Loucy (cell line): ENCODE results near the gene WDR7.

Experiments
- H2AFZ ChIP-seq: fragments of 200-600 bp; sonication (generic); 2 replicates; pipeline ENCODE4 v1.6.0; 2016; ENCODE audit warnings: antibody characterized with exemption, mild to moderate bottlenecking, low read length, moderate library complexity
- H3F3A ChIP-seq: fragments of 200-600 bp; 2 replicates; pipeline ENCODE4 v1.6.0; 2016; ENCODE audit warnings: antibody characterized with exemption, low read depth, mild to moderate bottlenecking
- H3K27me3 ChIP-seq: fragments of 200-600 bp; sonication (generic); 2 replicates; pipeline ENCODE4 v1.6.1; 2014; ENCODE audit warnings: low read length, mild to moderate bottlenecking; ENCODE audit not compliant: insufficient read depth, poor library complexity, severe bottlenecking
- H3K36me3 ChIP-seq: fragments of 200-600 bp; sonication (generic); 2 replicates; pipeline ENCODE4 v1.6.1; 2016; ENCODE audit warnings: low read length; ENCODE audit not compliant: insufficient read depth
- H3K4me1 ChIP-seq: fragments of 200-600 bp; sonication (generic); 2 replicates; pipeline ENCODE4 v1.5.1; 2014; ENCODE audit warnings: low read length, mild to moderate bottlenecking; ENCODE audit not compliant: insufficient read depth, poor library complexity, severe bottlenecking
- H3K4me2 ChIP-seq: fragments of 200-600 bp; sonication (generic); 2 replicates; pipeline ENCODE4 v1.6.0; 2014; ENCODE audit warnings: antibody characterized with exemption, low read length, low read depth, mild to moderate bottlenecking; ENCODE audit not compliant: poor library complexity, severe bottlenecking
- H3K4me3 ChIP-seq: fragments of 200-600 bp; sonication (generic); 2 replicates; pipeline ENCODE4 v1.5.1; 2014; ENCODE audit warnings: low read length, mild to moderate bottlenecking, mixed read lengths; ENCODE audit not compliant: poor library complexity, severe bottlenecking
- H3K79me2 ChIP-seq: fragments of 200-600 bp; sonication (generic); 2 replicates; pipeline ENCODE4 v1.6.1; 2014; ENCODE audit warnings: low read length; ENCODE audit not compliant: insufficient read depth
- H3K9ac ChIP-seq: fragments of 200-600 bp; sonication (generic); 2 replicates; pipeline ENCODE4 v1.6.0; 2014; ENCODE audit warnings: mild to moderate bottlenecking, low read depth, low read length, moderate library complexity; ENCODE audit not compliant: poor library complexity, severe bottlenecking
- H3K9me2 ChIP-seq: fragments of 200-600 bp; sonication (generic); replicated peaks from 2 replicates; pipeline ENCODE4 v1.6.1; 2016; ENCODE audit warnings: low read depth, low read length, mixed read lengths
- H3K9me3 ChIP-seq: fragments of 200-600 bp; sonication (generic); 2 replicates; pipeline ENCODE4 v1.6.1; 2014; ENCODE audit warnings: mild to moderate bottlenecking, antibody characterized with exemption, low read length, low read depth; ENCODE audit not compliant: insufficient read depth
- H4K20me1 ChIP-seq: fragments of 200-600 bp; sonication (generic); 2 replicates; pipeline ENCODE4 v1.6.0; 2014; ENCODE audit warnings: antibody characterized with exemption, low read length, mild to moderate bottlenecking; ENCODE audit not compliant: insufficient read depth, poor library complexity, severe bottlenecking
- CTCF ChIP-seq: fragments of 200-600 bp; sonication (generic); conservative IDR thresholded peaks from 2 replicates; pipeline ENCODE4 v1.5.1; 2014; ENCODE audit warnings: mild to moderate bottlenecking, antibody characterized with exemption, low read length
- EZH2phosphoT487 ChIP-seq: fragments of 200-600 bp; IDR thresholded peaks from 2 replicates; pipeline ENCODE4 v1.6.1; 2018; ENCODE audit warnings: antibody characterized with exemption, mild to moderate bottlenecking, moderate library complexity, borderline replicate concordance

Gene WDR7

DNA sequence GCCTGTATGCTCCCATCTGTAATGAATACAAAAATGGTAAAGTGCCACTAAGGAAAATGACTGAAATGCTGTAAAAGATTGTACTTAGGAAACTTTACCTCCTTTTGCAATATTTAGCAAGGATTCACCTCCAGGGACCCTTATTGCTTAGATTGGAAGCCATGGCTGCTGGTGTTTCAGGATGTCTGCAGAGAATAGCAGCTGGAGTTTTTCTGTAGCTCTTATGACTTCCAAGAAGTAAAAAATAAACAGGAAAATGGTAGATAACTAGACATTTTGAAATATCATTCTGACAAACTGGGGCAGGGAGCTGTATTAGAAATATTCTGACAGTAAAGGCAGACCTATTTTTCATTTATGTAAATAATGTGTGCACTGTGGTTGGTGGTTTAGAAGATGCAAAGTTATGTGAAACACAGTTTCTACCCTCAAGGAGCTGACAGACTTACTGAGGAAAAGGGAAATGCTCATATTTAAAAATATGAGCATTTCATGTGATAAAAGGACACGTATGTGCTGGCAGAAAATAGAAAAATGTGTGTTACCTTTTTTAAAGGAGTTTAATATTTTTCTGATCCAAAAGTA is 270.8 kb downstream of the WDR7 start:
- Histone ChIP-seq H3F3A (no peaks in the 10 kb centered on the region), H3K9ac (no peak overlapping the region), H3K79me2 (no peaks in the 10 kb centered on the region), H4K20me1 (no peaks in the 10 kb centered on the region), H3K4me1 (no peaks in the 10 kb centered on the region), H3K27me3 (no peaks in the 10 kb centered on the region), H3K4me2 (no peak overlapping the region), H3K4me3 (no peak overlapping the region), H3K9me2 (no peaks in the 10 kb centered on the region), H3K9me3 (no peaks in the 10 kb centered on the region), H3K36me3 (no peaks in the 10 kb centered on the region), H2AFZ (no peak overlapping the region)
- TF ChIP-seq CTCF: no peak
- TF ChIP-seq EZH2phosphoT487: no peak

- H3K27me3 ChIP-seq: no peaks in the 10 kb centered on the region
- H2AFZ ChIP-seq: no peak overlapping the region
- no peaks in the 10 kb centered on the region for H3K4me1 ChIP-seq
- no peaks in the 10 kb centered on the region for H3F3A ChIP-seq
- H3K9ac ChIP-seq: no peak overlapping the region
- no peak for TF ChIP-seq EZH2phosphoT487
- H3K4me3 ChIP-seq: no peak overlapping the region
- H3K4me2 ChIP-seq: no peak overlapping the region
- no peaks in the 10 kb centered on the region for H3K79me2 ChIP-seq
- H3K36me3 ChIP-seq: no peaks in the 10 kb centered on the region
- H3K9me2 ChIP-seq: no peaks in the 10 kb centered on the region
- H3K9me3 ChIP-seq: no peaks in the 10 kb centered on the region
- H4K20me1 ChIP-seq: no peaks in the 10 kb centered on the region
Measured at GRCh38 chr18:56926734-56927133, 275.6 kb downstream of the WDR7 start.

- H3K9me2 ChIP-seq: no peaks in the 10 kb centered on the region
- no peaks in the 10 kb centered on the region for H3K4me1 ChIP-seq
- no peaks in the 10 kb centered on the region for H3F3A ChIP-seq
- no peak overlapping the region for H3K9ac ChIP-seq
- no peaks in the 10 kb centered on the region for H3K27me3 ChIP-seq
- no peaks in the 10 kb centered on the region for H3K36me3 ChIP-seq
- H3K4me2 ChIP-seq: no peak overlapping the region
- no peak for TF ChIP-seq CTCF
- no peak for TF ChIP-seq EZH2phosphoT487
- no peaks in the 10 kb centered on the region for H3K9me3 ChIP-seq
- no peak overlapping the region for H3K4me3 ChIP-seq
- H3K79me2 ChIP-seq: no peaks in the 10 kb centered on the region
- no peaks in the 10 kb centered on the region for H4K20me1 ChIP-seq
- no peak overlapping the region for H2AFZ ChIP-seq
Measured at GRCh38 chr18:56927786-56928185, 276.6 kb downstream of the WDR7 start.

GRCh38 chr18:56929886-56930285 is 278.7 kb downstream of the WDR7 start:
- H3K4me3 ChIP-seq: no peak overlapping the region
- no peak overlapping the region for H3K9ac ChIP-seq
- no peaks in the 10 kb centered on the region for H3K79me2 ChIP-seq
- H3K27me3 ChIP-seq: no peaks in the 10 kb centered on the region
- H2AFZ ChIP-seq: no peak overlapping the region
- H3F3A ChIP-seq: no peaks in the 10 kb centered on the region
- no peaks in the 10 kb centered on the region for H3K4me1 ChIP-seq
- no peaks in the 10 kb centered on the region for H3K36me3 ChIP-seq
- H4K20me1 ChIP-seq: no peaks in the 10 kb centered on the region
- H3K4me2 ChIP-seq: no peak overlapping the region
- H3K9me3 ChIP-seq: no peaks in the 10 kb centered on the region
- TF ChIP-seq EZH2phosphoT487 (no peak), CTCF (no peak)
- no peaks in the 10 kb centered on the region for H3K9me2 ChIP-seq
